ENCODE data around the gene UFC1. TPM values are rescaled to one million over a fixed set of nuclear protein-coding genes. Genes with fewer than 3 reads are reported as not detected.
"Not testable (repeated sequence)": the region's sequence is repeated elsewhere in the genome, so short reads cannot be mapped to it uniquely, and the experiment has no call there.

The UFC1 gene
- total and polyA plus RNA-seq, 2 donors from 2014 or later: 96.9 to 175 TPM

GRCh38 chr1:161115132-161115711 is 38.6 kb upstream of the UFC1 start:
- intact Hi-C loops (cut with DNase I): no loop called here
- Histone ChIP-seq H3K27me3 (ENCODE audit: control insufficient read depth, insufficient read depth, low read length) (no peaks in the 10 kb centered on the region), H3K4me3 (ENCODE audit: low read length in 3 of 3) (no peak overlapping the region), H3K27ac (ENCODE audit: low read depth in 2 of 2, low read length in 2 of 2) (no peak overlapping the region), H3K4me1 (ENCODE audit: control insufficient read depth in 2 of 3, insufficient read depth in 2 of 3, low read depth in 1 of 3, low read length in 3 of 3) (peaks cover 4 to 30% (median 23%) of the 10 kb centered on the region in 3 donors), H3K36me3 (ENCODE audit: control insufficient read depth in 2 of 3, insufficient read depth in 3 of 3, low read length in 3 of 3) (peaks cover 0 to under 1% (median 0%) of the 10 kb centered on the region in 3 donors), H3K9ac (ENCODE audit: low read length in 3 of 3) (no peak overlapping the region), H3K9me3 (ENCODE audit: control insufficient read depth in 2 of 3, insufficient read depth in 1 of 3, low read length in 3 of 3) (no peaks in the 10 kb centered on the region)
- DNase-seq (no peak), FAIRE-seq (no peak)
- no peak for TF ChIP-seq CTCF (IDR thresholded peaks at IDR 0.05; ENCODE audit: borderline replicate concordance, extremely low read depth, insufficient read depth)

DNA sequence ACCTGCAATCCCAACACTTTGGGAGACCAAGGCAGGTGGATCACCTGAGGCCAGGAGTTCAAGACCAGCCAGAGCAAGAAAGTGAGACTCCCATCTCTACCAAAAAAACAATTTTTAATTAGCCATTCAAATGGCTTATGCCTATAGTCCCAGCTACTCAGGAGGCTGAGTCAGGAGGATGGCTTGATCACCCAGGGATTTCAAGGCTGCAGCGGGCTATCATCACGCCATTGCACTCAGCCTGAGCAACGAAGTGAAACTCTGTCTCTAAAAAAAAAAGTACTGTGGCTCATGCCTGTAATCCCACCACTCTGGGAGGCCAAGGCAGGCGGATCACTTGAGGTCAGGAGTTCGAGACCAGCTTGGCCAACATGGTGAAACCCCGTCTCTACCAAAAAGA is 37.8 kb upstream of the UFC1 start:
- H3K27ac ChIP-seq (ENCODE audit: low read depth in 2 of 2, low read length in 2 of 2); intact Hi-C loops (cut with DNase I); H3K9me3 ChIP-seq (ENCODE audit: control insufficient read depth in 2 of 3, insufficient read depth in 1 of 3, low read length in 3 of 3); FAIRE-seq; H3K4me3 ChIP-seq (ENCODE audit: low read length in 3 of 3); DNase-seq; H3K36me3 ChIP-seq (ENCODE audit: control insufficient read depth in 2 of 3, insufficient read depth in 3 of 3, low read length in 3 of 3); H3K9ac ChIP-seq (ENCODE audit: low read length in 3 of 3); H3K27me3 ChIP-seq (ENCODE audit: control insufficient read depth, insufficient read depth, low read length): not testable (repeated sequence)
- peaks cover 4 to 34% (median 27%) of the 10 kb centered on the region in 3 donors for H3K4me1 ChIP-seq (ENCODE audit: control insufficient read depth in 2 of 3, insufficient read depth in 2 of 3, low read depth in 1 of 3, low read length in 3 of 3)

- Histone ChIP-seq H3K4me1 (ENCODE audit: control insufficient read depth in 2 of 3, insufficient read depth in 2 of 3, low read depth in 1 of 3, low read length in 3 of 3) (peaks cover 4 to 36% (median 30%) of the 10 kb centered on the region in 3 donors), H3K9ac (ENCODE audit: low read length in 3 of 3) (peak within 1 kb of the TSS; percentile 67 to 99 (median 98)), H3K36me3 (ENCODE audit: control insufficient read depth in 2 of 3, insufficient read depth in 3 of 3, low read length in 3 of 3) (peaks cover 3 to 27% (median 21%) of the 10 kb centered on the region in 3 donors), H3K9me3 (ENCODE audit: control insufficient read depth in 2 of 3, insufficient read depth in 1 of 3, low read length in 3 of 3) (no peaks in the 10 kb centered on the region), H3K27ac (ENCODE audit: low read depth in 2 of 2, low read length in 2 of 2) (peak within 1 kb of the TSS; percentile 95 to 98), H3K4me3 (ENCODE audit: low read length in 3 of 3) (peak within 1 kb of the TSS; percentile 90 to 100 (median 99)), H3K27me3 (ENCODE audit: control insufficient read depth, insufficient read depth, low read length) (no peaks in the 10 kb centered on the region)
- DNase-seq (peak; percentile 91 to 96 (median 95)), FAIRE-seq (no peak)
- intact Hi-C loops (cut with DNase I): no loop called here
- peak; percentile 10 for TF ChIP-seq CTCF (IDR thresholded peaks at IDR 0.05; ENCODE audit: borderline replicate concordance, extremely low read depth, insufficient read depth)
Measured at GRCh38 chr1:161117759-161118581, 35.8 kb upstream of the UFC1 start, which contains the start of the genes NIT1 and PFDN2. Gene NIT1, plus strand, starts transcription at chr1:161118105. Its CDS starts 72 bp downstream, at chr1:161118177. Gene PFDN2, minus strand, starts transcription at chr1:161118037. Its CDS starts 11 bp downstream, at chr1:161118026.
